SU-DHL-6 (cell line): Measurements from ENCODE around the gene CX3CL1.

ENCODE experiments used
- H2AFZ ChIP-seq: fragments of 200-600 bp; sonication (generic); 2 replicates; pipeline ENCODE4 v1.6.1; 2014; ENCODE audit warnings: low read depth, mild to moderate bottlenecking, moderate library complexity, mixed read lengths, antibody characterized with exemption, low read length; ENCODE audit not compliant: severe bottlenecking
- H3F3A ChIP-seq: fragments of 200-600 bp; shearing (Covaris generic); 2 replicates; pipeline ENCODE4 v1.6.0; 2016; ENCODE audit warnings: antibody characterized with exemption, mild to moderate bottlenecking; ENCODE audit not compliant: insufficient read depth
- H3K27ac ChIP-seq: fragments of 200-600 bp; sonication (generic); 2 replicates; pipeline ENCODE4 v1.5.1; 2016; ENCODE audit warnings: low read depth, mild to moderate bottlenecking, low read length, moderate library complexity, mixed read lengths
- H3K27me3 ChIP-seq: fragments of 200-600 bp; sonication (generic), shearing (Covaris generic); 2 replicates; pipeline ENCODE4 v1.6.0; 2014; ENCODE audit warnings: mild to moderate bottlenecking, low read length
- H3K36me3 ChIP-seq: fragments of 200-600 bp; sonication (generic); 2 replicates; pipeline ENCODE4 v1.6.1; 2014; ENCODE audit warnings: mild to moderate bottlenecking, low read length, mixed read lengths
- H3K4me2 ChIP-seq: fragments of 300-600, 200-600 bp; shearing (Covaris generic), sonication (generic); 2 replicates; pipeline ENCODE4 v1.6.0; 2014; ENCODE audit warnings: low read length, low read depth, mild to moderate bottlenecking; ENCODE audit not compliant: poor library complexity, severe bottlenecking
- H3K4me3 ChIP-seq: fragments of 200-600 bp; sonication (generic); 2 replicates; pipeline ENCODE4 v1.5.1; 2014; ENCODE audit warnings: antibody characterized with exemption, low read length, mild to moderate bottlenecking, mixed read lengths; ENCODE audit not compliant: insufficient read depth, poor library complexity, severe bottlenecking
- H3K79me2 ChIP-seq: fragments of 200-600 bp; sonication (generic); 2 replicates; pipeline ENCODE4 v1.6.1; 2014; ENCODE audit warnings: mild to moderate bottlenecking, low read length, moderate library complexity; ENCODE audit not compliant: insufficient read depth
- H3K9ac ChIP-seq: fragments of 200-600 bp; sonication (generic); 2 replicates; pipeline ENCODE4 v1.7.0; 2014; ENCODE audit warnings: mild to moderate bottlenecking, low read length
- H3K9me2 ChIP-seq: fragments of 200-600 bp; sonication (generic); replicated peaks from 2 replicates; pipeline ENCODE4 v1.6.1; 2014; ENCODE audit warnings: low read length; ENCODE audit not compliant: insufficient read depth
- H3K9me3 ChIP-seq: fragments of 200-600 bp; sonication (generic); 2 replicates; pipeline ENCODE4 v1.6.1; 2014; ENCODE audit warnings: low read length, mixed read lengths; ENCODE audit not compliant: insufficient read depth
- H4K20me1 ChIP-seq: fragments of 200-600 bp; sonication (generic); 2 replicates; pipeline ENCODE4 v1.6.1; 2014; ENCODE audit warnings: low read depth, mild to moderate bottlenecking, antibody characterized with exemption, low read length, moderate library complexity, mixed read lengths
- CTCF ChIP-seq: fragments of 200-600 bp; sonication (generic); IDR thresholded peaks from one replicate; pipeline ENCODE4 v1.5.1; 2017; ENCODE audit warnings: antibody characterized with exemption, mild to moderate bottlenecking, low read length, moderate library complexity; ENCODE audit not compliant: insufficient read depth, poor library complexity, severe bottlenecking
- EZH2phosphoT487 ChIP-seq: fragments of 200-600 bp; sonication (generic), shearing (Covaris generic); conservative IDR thresholded peaks from 2 replicates; pipeline ENCODE4 v1.6.1; 2018; ENCODE audit warnings: mild to moderate bottlenecking, antibody characterized with exemption, low read length, moderate library complexity, mixed read lengths

Gene CX3CL1

GRCh38 chr16:57360321-57360935 lies 11.9 kb upstream of the CX3CL1 start:
- H4K20me1 ChIP-seq = no peaks in the 10 kb centered on the region
- H3K9ac ChIP-seq = no peak overlapping the region
- H2AFZ ChIP-seq = no peak overlapping the region

GRCh38 chr16:57361404-57361803 lies 10.9 kb upstream of the CX3CL1 start:
- Histone ChIP-seq H2AFZ (no peak overlapping the region), H3K4me2 (no peak overlapping the region)
- TF ChIP-seq CTCF (no peak), EZH2phosphoT487 (no peak)

More at GRCh38 chr16:57360321-57360935, 11.9 kb upstream of the CX3CL1 start:
- no peaks in the 10 kb centered on the region for H3F3A ChIP-seq
- TF ChIP-seq EZH2phosphoT487 (no peak), CTCF (no peak)
- H3K27me3 ChIP-seq = no peaks in the 10 kb centered on the region
- H3K79me2 ChIP-seq = no peaks in the 10 kb centered on the region
- H3K9me2 ChIP-seq = no peaks in the 10 kb centered on the region
- no peak overlapping the region for H3K4me2 ChIP-seq
- no peak overlapping the region for H3K27ac ChIP-seq
- H3K9me3 ChIP-seq = no peaks in the 10 kb centered on the region
- no peaks in the 10 kb centered on the region for H3K36me3 ChIP-seq
- H3K4me3 ChIP-seq = no peak overlapping the region

GRCh38 chr16:57364143-57364542 lies 8.1 kb upstream of the CX3CL1 start:
- no peaks in the 10 kb centered on the region for H3K9me3 ChIP-seq
- TF ChIP-seq CTCF = no peak
- no peaks in the 10 kb centered on the region for H3K9me2 ChIP-seq
- H3K27me3 ChIP-seq = no peaks in the 10 kb centered on the region
- H3K9ac ChIP-seq = no peak overlapping the region
- H3K4me2 ChIP-seq = no peak overlapping the region
- no peak overlapping the region for H3K27ac ChIP-seq
- H2AFZ ChIP-seq = no peak overlapping the region
- H3K36me3 ChIP-seq = no peaks in the 10 kb centered on the region
- H4K20me1 ChIP-seq = no peaks in the 10 kb centered on the region
- no peak overlapping the region for H3K4me3 ChIP-seq
- no peaks in the 10 kb centered on the region for H3K79me2 ChIP-seq
- H3F3A ChIP-seq = no peaks in the 10 kb centered on the region

More at GRCh38 chr16:57361404-57361803, 10.9 kb upstream of the CX3CL1 start:
- no peak overlapping the region for H3K9ac ChIP-seq
- no peaks in the 10 kb centered on the region for H3K79me2 ChIP-seq
- no peaks in the 10 kb centered on the region for H4K20me1 ChIP-seq
- no peaks in the 10 kb centered on the region for H3F3A ChIP-seq
- no peaks in the 10 kb centered on the region for H3K36me3 ChIP-seq
- H3K4me3 ChIP-seq = no peak overlapping the region
- no peaks in the 10 kb centered on the region for H3K9me3 ChIP-seq
- H3K9me2 ChIP-seq = no peaks in the 10 kb centered on the region
- H3K27me3 ChIP-seq = no peaks in the 10 kb centered on the region
- no peak overlapping the region for H3K27ac ChIP-seq
